A673 (cell line): ENCODE measurements around the gene CCDC80. TPM values are rescaled to one million over a fixed set of nuclear protein-coding genes. Genes with fewer than 3 reads are reported as not detected.

Experiments used
- BruUV-seq: library from RNA; stranded (reverse); fragments of 400-500 nt; replicated peaks from 2 replicates; lab custom pipeline; 2021; lab: Mats Ljungman, UMichigan
- CTCF ChIA-PET: fragments of 300-600 bp; sonication (Branson Sonifier 250); formaldehyde crosslinking; loops from one replicate; lab custom pipeline; 2022; ENCODE audit warnings: antibody characterized with exemption; lab: Charles Lee
- POLR2A ChIA-PET: fragments of 300-600 bp; sonication (Branson Sonifier 250); formaldehyde crosslinking; loops from one replicate; lab custom pipeline; 2022; ENCODE audit warnings: antibody characterized with exemption; ENCODE audit not compliant: low non-redundant PET; lab: Charles Lee
- DNase-seq: peaks from one replicate; pipeline ENCODE4 v3.0.0-alpha.2; 2015; ENCODE audit warnings: low spot score
- H3K27ac ChIP-seq: fragments of 200-600 bp; sonication (generic); 2 replicates; pipeline ENCODE4 v1.5.1; 2016; ENCODE audit warnings: mixed run types, low read depth, mild to moderate bottlenecking, mixed read lengths, antibody characterized with exemption, low read length; ENCODE audit not compliant: poor library complexity, severe bottlenecking
- H3K27me3 ChIP-seq: fragments of 200-600 bp; sonication (generic); replicated peaks from 2 replicates; pipeline ENCODE4 v1.6.1; 2017; ENCODE audit warnings: mixed run types, low read depth, mild to moderate bottlenecking, mixed read lengths, antibody characterized with exemption, low read length; ENCODE audit not compliant: insufficient read depth, poor library complexity
- H3K36me3 ChIP-seq: fragments of 200-600 bp; sonication (generic); 2 replicates; pipeline ENCODE4 v1.6.1; 2016; ENCODE audit warnings: mixed run types, mild to moderate bottlenecking, mixed read lengths, antibody characterized with exemption, low read length; ENCODE audit not compliant: insufficient read depth, poor library complexity, severe bottlenecking
- H3K4me1 ChIP-seq: fragments of 200-600 bp; sonication (generic); 2 replicates; pipeline ENCODE4 v1.6.1; 2017; ENCODE audit warnings: mixed run types, mild to moderate bottlenecking, mixed read lengths, antibody characterized with exemption, low read length; ENCODE audit not compliant: insufficient read depth, poor library complexity, severe bottlenecking
- H3K4me3 ChIP-seq: fragments of 200-600 bp; sonication (generic); 2 replicates; pipeline ENCODE4 v1.5.1; 2016; ENCODE audit warnings: low read depth, mixed run types, mild to moderate bottlenecking, mixed read lengths, low read length; ENCODE audit not compliant: poor library complexity, severe bottlenecking
- H3K9me3 ChIP-seq: fragments of 200-600 bp; sonication (generic); 2 replicates; pipeline ENCODE4 v1.6.1; 2016; ENCODE audit warnings: mixed run types, low read depth, mild to moderate bottlenecking, mixed read lengths, antibody characterized with exemption, low read length; ENCODE audit not compliant: poor library complexity, severe bottlenecking
- EZH2 ChIP-seq: fragments of 200-600 bp; sonication (generic); IDR thresholded peaks from 2 replicates; pipeline ENCODE4 v1.6.1; 2017; ENCODE audit warnings: borderline replicate concordance, low read depth, mild to moderate bottlenecking, mixed read lengths, antibody characterized with exemption, low read length; ENCODE audit not compliant: poor library complexity, severe bottlenecking
- intact Hi-C: fragments of 100-400 bp; cut with micrococcal nuclease; formaldehyde crosslinking; loops from one replicate; pipeline ENCODE4 v1.10.0; 2022; ENCODE audit not compliant: unreplicated experiment
- total RNA-seq: library from RNA; stranded (reverse); gene quantifications from 2 replicates; pipeline ENCODE4 v1.2.3, GENCODE V29; 2021
- TF ChIP-seq, protein P1 (sequence below): fragments of 300-800, 200-600 bp; sonication (generic); conservative IDR thresholded peaks from 2 replicates; pipeline ENCODE4 v1.5.1; 2017; ENCODE audit warnings: low read depth, mild to moderate bottlenecking, antibody characterized with exemption, low read length, moderate library complexity, mixed read lengths

Gene CCDC80
- total RNA-seq, 1 experiment from 2014 or later = 4.7 TPM

- TF ChIP-seq, protein P1, sequence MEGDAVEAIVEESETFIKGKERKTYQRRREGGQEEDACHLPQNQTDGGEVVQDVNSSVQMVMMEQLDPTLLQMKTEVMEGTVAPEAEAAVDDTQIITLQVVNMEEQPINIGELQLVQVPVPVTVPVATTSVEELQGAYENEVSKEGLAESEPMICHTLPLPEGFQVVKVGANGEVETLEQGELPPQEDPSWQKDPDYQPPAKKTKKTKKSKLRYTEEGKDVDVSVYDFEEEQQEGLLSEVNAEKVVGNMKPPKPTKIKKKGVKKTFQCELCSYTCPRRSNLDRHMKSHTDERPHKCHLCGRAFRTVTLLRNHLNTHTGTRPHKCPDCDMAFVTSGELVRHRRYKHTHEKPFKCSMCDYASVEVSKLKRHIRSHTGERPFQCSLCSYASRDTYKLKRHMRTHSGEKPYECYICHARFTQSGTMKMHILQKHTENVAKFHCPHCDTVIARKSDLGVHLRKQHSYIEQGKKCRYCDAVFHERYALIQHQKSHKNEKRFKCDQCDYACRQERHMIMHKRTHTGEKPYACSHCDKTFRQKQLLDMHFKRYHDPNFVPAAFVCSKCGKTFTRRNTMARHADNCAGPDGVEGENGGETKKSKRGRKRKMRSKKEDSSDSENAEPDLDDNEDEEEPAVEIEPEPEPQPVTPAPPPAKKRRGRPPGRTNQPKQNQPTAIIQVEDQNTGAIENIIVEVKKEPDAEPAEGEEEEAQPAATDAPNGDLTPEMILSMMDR = no peak
- no peak for TF ChIP-seq EZH2
- Histone ChIP-seq H3K36me3 (no peaks in the 10 kb centered on the region), H3K27me3 (no peaks in the 10 kb centered on the region), H3K4me1 (peaks cover 54% of the 10 kb centered on the region), H3K9me3 (no peaks in the 10 kb centered on the region), H3K4me3 (no peak overlapping the region), H3K27ac (no peak overlapping the region)
- CTCF ChIA-PET = no interaction called here
- peak; percentile 81 for DNase-seq
- POLR2A ChIA-PET = no interaction called here
- intact Hi-C loops = no loop called here
- no TSS peak for BruUV-seq
Measured at GRCh38 chr3:112629425-112629824, 11.5 kb downstream of the CCDC80 start.

GRCh38 chr3:112627919-112628466 is 12.9 kb downstream of the CCDC80 start:
- POLR2A ChIA-PET = no interaction called here
- no peaks in the 10 kb centered on the region for H3K27me3 ChIP-seq
- no peak overlapping the region for H3K4me3 ChIP-seq
- CTCF ChIA-PET = no interaction called here
- H3K36me3 ChIP-seq = no peaks in the 10 kb centered on the region
- no TSS peak for BruUV-seq
- intact Hi-C loops = no loop called here
- H3K4me1 ChIP-seq = peaks cover 40% of the 10 kb centered on the region
- no peak for DNase-seq
- no peaks in the 10 kb centered on the region for H3K9me3 ChIP-seq
- no peak for TF ChIP-seq EZH2
- TF ChIP-seq, protein P1 = no peak
- H3K27ac ChIP-seq = no peak overlapping the region

- peaks cover 34% of the 10 kb centered on the region for H3K4me1 ChIP-seq
- DNase-seq = no peak
- H3K36me3 ChIP-seq = no peaks in the 10 kb centered on the region
- POLR2A ChIA-PET = no interaction called here
- no peak overlapping the region for H3K4me3 ChIP-seq
- no peaks in the 10 kb centered on the region for H3K9me3 ChIP-seq
- BruUV-seq = no TSS peak
- CTCF ChIA-PET = no interaction called here
- TF ChIP-seq, protein P1 = no peak
- no peak for TF ChIP-seq EZH2
- no peaks in the 10 kb centered on the region for H3K27me3 ChIP-seq
- intact Hi-C loops = no loop called here
- no peak overlapping the region for H3K27ac ChIP-seq
Measured at GRCh38 chr3:112627419-112627818, 13.5 kb downstream of the CCDC80 start.
